Measurements from ENCODE around the gene SPECC1.
A peak's percentile ranks its signal among the peaks of the same experiment; 100 is the strongest.

DNA sequence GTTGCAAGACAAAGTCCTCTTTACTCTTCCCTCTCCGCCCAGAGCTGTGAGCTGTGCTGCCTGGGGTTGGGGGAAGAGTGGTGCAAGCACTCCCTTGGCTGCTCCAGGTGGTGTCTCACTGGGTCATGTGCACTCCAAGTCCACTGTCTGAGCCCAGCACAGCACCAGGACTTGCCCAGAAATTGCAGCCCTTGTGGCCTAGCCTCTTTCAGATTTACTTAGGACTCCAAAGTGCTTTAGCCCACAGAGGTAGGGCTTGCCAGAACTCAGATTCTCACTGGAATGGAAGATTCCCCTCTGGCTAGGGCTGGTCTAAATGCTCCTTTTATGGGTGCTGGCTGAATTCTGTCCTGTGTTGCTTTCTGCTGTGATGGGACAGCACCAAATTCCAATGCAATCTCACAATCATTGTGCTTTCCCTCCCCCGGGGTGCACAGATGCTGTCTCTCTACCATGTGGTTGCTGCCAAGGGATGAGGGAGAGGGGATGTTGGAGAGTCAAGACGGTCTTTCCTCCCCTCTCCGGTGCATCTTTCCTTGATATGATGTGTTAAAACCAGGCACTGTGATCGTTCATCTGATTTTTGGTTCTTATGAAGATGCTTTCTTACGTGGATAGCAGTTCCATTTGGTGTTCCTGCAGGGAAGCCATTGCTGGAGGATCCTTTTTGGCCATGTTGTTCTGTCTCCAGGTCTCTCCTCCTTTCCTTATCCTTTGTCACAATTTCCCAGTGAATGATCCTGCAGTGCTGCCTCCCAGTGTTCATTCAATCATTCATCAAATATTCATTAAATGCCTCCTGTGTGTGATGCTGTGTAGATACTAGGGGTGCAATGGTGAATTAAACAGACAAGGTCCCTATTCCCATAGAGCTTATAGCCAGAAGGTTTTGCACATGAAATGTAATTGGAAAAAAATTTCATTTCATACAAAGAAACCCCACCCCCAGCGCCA, 216.3 kb downstream of the SPECC1 start:
- no peak for TF ChIP-seq MXI1 (IDR thresholded peaks at IDR 0.05; ENCODE audit: low read depth, low read length)
- TF ChIP-seq RXRA (IDR thresholded peaks at IDR 0.05; ENCODE audit: borderline replicate concordance, low read depth), result no peak
- no peak for TF ChIP-seq EP300 (IDR thresholded peaks at IDR 0.05; ENCODE audit: borderline replicate concordance in 1 of 2, low read depth in 1 of 2, low read length in 1 of 2)
- TF ChIP-seq SMC3 (IDR thresholded peaks at IDR 0.05; ENCODE audit: low read depth, low read length), result peak; percentile 31
- TF ChIP-seq FOXM1 (IDR thresholded peaks at IDR 0.05; ENCODE audit: low read depth), result no peak
- TF ChIP-seq JUND (IDR thresholded peaks at IDR 0.05), result no peak
- no peak for TF ChIP-seq CHD2 (IDR thresholded peaks at IDR 0.05; ENCODE audit: low read length, partially characterized antibody)
- no peak for TF ChIP-seq POLR2AphosphoS5 (IDR thresholded peaks at IDR 0.05; ENCODE audit: low read depth, low read length)
- TF ChIP-seq, protein P1, sequence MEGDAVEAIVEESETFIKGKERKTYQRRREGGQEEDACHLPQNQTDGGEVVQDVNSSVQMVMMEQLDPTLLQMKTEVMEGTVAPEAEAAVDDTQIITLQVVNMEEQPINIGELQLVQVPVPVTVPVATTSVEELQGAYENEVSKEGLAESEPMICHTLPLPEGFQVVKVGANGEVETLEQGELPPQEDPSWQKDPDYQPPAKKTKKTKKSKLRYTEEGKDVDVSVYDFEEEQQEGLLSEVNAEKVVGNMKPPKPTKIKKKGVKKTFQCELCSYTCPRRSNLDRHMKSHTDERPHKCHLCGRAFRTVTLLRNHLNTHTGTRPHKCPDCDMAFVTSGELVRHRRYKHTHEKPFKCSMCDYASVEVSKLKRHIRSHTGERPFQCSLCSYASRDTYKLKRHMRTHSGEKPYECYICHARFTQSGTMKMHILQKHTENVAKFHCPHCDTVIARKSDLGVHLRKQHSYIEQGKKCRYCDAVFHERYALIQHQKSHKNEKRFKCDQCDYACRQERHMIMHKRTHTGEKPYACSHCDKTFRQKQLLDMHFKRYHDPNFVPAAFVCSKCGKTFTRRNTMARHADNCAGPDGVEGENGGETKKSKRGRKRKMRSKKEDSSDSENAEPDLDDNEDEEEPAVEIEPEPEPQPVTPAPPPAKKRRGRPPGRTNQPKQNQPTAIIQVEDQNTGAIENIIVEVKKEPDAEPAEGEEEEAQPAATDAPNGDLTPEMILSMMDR (IDR thresholded peaks at IDR 0.05), result no peak; the same call in 1 of the 2 replicates
- TF ChIP-seq, protein P2, sequence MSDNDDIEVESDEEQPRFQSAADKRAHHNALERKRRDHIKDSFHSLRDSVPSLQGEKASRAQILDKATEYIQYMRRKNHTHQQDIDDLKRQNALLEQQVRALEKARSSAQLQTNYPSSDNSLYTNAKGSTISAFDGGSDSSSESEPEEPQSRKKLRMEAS (IDR thresholded peaks at IDR 0.05; ENCODE audit: low read depth), result no peak
- no peak for TF ChIP-seq ELF1 (IDR thresholded peaks at IDR 0.05)
- TF ChIP-seq USF2 (IDR thresholded peaks at IDR 0.05; ENCODE audit: borderline replicate concordance, low read depth, low read length), result no peak
- no peak for TF ChIP-seq REST (IDR thresholded peaks at IDR 0.05; ENCODE audit: low read depth, low read length)
- no peak for TF ChIP-seq YY1 (IDR thresholded peaks at IDR 0.05; ENCODE audit: low read depth)
